Measurements from ENCODE around the gene GPSM1. TPM values are rescaled to one million over a fixed set of nuclear protein-coding genes. Genes with fewer than 3 reads are reported as not detected.

Gene GPSM1
- total RNA-seq, 1 donor: 54.8 TPM

GRCh38 chr9:136352682-136353081 is 25.3 kb downstream of the GPSM1 start:
- TF ChIP-seq, protein P1, sequence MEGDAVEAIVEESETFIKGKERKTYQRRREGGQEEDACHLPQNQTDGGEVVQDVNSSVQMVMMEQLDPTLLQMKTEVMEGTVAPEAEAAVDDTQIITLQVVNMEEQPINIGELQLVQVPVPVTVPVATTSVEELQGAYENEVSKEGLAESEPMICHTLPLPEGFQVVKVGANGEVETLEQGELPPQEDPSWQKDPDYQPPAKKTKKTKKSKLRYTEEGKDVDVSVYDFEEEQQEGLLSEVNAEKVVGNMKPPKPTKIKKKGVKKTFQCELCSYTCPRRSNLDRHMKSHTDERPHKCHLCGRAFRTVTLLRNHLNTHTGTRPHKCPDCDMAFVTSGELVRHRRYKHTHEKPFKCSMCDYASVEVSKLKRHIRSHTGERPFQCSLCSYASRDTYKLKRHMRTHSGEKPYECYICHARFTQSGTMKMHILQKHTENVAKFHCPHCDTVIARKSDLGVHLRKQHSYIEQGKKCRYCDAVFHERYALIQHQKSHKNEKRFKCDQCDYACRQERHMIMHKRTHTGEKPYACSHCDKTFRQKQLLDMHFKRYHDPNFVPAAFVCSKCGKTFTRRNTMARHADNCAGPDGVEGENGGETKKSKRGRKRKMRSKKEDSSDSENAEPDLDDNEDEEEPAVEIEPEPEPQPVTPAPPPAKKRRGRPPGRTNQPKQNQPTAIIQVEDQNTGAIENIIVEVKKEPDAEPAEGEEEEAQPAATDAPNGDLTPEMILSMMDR (IDR thresholded peaks at IDR 0.05; ENCODE audit: insufficient read depth, low read depth, low read length): no peak
- DNase-seq (ENCODE audit: low read depth): no peak
- no peak overlapping the region for H3K4me3 ChIP-seq (ENCODE audit: low read depth, low read length)

DNA sequence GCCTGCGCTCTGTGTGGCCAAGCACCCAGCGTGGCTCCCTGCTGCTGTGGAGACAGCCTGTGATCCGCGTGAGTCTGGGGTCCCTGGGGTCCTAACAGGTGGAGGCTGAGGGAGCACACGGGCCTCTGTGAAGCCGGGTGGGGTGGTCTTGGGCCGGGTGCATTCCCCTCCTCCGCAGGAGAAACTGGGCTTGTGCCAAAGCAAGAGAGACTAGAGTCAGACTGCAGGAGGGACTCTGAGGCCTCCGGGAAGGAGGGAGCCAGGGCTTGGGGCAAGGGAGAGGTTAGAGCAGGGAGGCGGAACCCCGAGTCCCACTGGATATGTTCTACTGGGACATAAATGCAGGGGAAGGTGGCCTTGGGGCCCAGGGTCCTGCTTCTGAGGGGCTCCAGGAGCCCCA is 25.7 kb downstream of the GPSM1 start:
- no peak for DNase-seq (ENCODE audit: low read depth)
- TF ChIP-seq, protein P1 (IDR thresholded peaks at IDR 0.05; ENCODE audit: insufficient read depth, low read depth, low read length): no peak
- H3K4me3 ChIP-seq (ENCODE audit: low read depth, low read length): no peak overlapping the region

- no peak for DNase-seq (ENCODE audit: low read depth)
- H3K4me3 ChIP-seq (ENCODE audit: low read depth, low read length): no peak overlapping the region
- TF ChIP-seq, protein P1 (IDR thresholded peaks at IDR 0.05; ENCODE audit: insufficient read depth, low read depth, low read length): no peak
Observed at GRCh38 chr9:136353757-136354488, 26.6 kb downstream of the GPSM1 start.

DNA sequence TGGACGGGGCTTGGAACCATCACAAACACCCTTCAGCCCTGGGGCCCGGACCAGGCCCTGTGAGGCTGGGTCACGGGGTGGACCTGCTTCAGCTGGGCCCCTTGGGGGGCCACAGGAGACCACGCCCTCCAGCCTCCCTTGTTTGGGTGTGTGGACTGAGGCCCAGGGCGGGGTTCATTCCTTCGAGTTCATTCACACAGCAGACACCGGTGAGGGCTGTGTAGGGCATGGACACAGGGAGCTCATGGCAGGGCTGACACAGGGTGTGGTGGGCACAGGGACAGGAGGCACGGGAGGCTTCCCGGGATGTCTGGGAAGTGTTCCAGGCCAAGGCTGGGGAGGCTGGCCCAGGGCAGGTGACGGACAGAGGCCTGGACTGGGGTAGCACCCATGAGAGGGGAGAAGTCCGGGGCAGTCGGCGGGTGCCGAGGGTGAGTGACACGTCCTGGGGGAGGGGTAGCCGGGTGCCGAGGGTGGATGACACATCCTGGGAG is 27.3 kb downstream of the GPSM1 start:
- peak overlapping the region; percentile 30 for H3K4me3 ChIP-seq (ENCODE audit: low read depth, low read length)
- TF ChIP-seq, protein P1 (IDR thresholded peaks at IDR 0.05; ENCODE audit: insufficient read depth, low read depth, low read length): no peak
- DNase-seq (ENCODE audit: low read depth): peak; percentile 54

DNA sequence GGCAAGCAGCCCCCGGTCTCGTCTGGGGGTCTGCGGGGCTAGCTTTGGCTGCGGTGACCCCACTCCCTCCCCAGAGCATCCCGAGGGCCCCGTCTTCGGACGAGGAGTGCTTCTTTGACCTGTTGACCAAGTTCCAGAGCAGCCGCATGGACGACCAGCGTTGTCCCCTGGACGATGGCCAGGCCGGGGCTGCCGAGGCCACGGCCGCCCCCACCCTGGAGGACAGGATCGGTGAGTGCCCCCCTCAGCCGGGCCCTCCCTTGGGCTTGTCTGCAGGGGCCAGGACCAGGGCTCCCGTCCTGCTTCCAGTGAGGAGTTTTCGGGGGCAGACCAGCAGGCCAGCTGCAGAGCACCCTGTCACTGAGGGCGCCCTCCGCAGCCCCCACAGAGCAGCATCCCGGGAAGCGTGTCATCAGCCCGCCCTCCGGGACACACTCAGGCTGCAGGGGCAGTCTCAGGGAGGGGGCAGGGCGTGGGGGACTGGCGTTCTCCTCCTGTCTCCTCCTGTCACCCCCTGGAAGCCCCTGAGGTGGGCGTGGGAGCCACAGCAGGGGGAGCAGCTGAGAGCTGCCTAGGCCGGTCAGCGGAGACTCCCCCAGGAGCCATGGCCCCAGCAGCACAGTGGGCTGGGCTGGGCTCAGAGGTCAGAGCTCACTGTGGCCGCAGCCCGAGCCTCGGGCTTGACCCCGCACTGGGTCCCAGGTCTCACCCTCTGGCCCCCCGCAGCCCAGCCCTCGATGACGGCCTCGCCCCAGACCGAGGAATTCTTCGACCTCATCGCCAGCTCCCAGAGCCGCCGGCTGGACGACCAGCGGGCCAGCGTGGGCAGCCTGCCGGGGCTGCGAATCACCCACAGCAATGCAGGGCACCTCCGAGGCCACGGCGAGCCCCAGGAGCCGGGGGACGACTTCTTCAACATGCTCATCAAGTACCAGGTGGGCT is 28.5 kb downstream of the GPSM1 start:
- peak overlapping the region; percentile 12 for H3K4me3 ChIP-seq (ENCODE audit: low read depth, low read length)
- DNase-seq (ENCODE audit: low read depth): no peak
- TF ChIP-seq, protein P1 (IDR thresholded peaks at IDR 0.05; ENCODE audit: insufficient read depth, low read depth, low read length): no peak

GRCh38 chr9:136357202-136357725 is 29.9 kb downstream of the GPSM1 start:
- no peak overlapping the region for H3K4me3 ChIP-seq (ENCODE audit: low read depth, low read length)
- DNase-seq (ENCODE audit: low read depth): no peak
- TF ChIP-seq, protein P1 (IDR thresholded peaks at IDR 0.05; ENCODE audit: insufficient read depth, low read depth, low read length): no peak
